GM12878 (cell line): ENCODE results near the gene SLC35F3.

ENCODE experiments used
- JUNB ChIP-seq: IDR thresholded peaks from 2 replicates; pipeline ENCODE4 v1.6.1; 2016; ENCODE audit warnings: antibody characterized with exemption, mild to moderate bottlenecking
- TCF3 ChIP-seq: IDR thresholded peaks from 2 replicates; pipeline ENCODE4 v1.6.1; 2012; ENCODE audit warnings: low read depth, mild to moderate bottlenecking, low read length, borderline replicate concordance; ENCODE audit not compliant: insufficient read depth
- YBX1 ChIP-seq: fragments of 450-650 bp; IDR thresholded peaks from 2 replicates; pipeline ENCODE4 v1.6.1; 2016; ENCODE audit warnings: antibody characterized with exemption

GRCh38 chr1:234154320-234155251, 250.1 kb downstream of the SLC35F3 start:
- TF ChIP-seq JUNB (no peak), TCF3 (no peak), YBX1 (no peak)
